ENCODE data around the gene NBAS.
"Not testable (repeated sequence)": the region's sequence is repeated elsewhere in the genome, so short reads cannot be mapped to it uniquely, and the experiment has no call there.

The NBAS gene

GRCh38 chr2:15520346-15520745, 40.8 kb downstream of the NBAS start:
- DNase-seq, result no peak

GRCh38 chr2:15518759-15519158, 42.4 kb downstream of the NBAS start:
- not testable (repeated sequence) for DNase-seq

- DNase-seq, result no peak
Measured at GRCh38 chr2:15517793-15518192, 43.3 kb downstream of the NBAS start.

GRCh38 chr2:15511686-15512085, 49.4 kb downstream of the NBAS start:
- DNase-seq, result no peak

- DNase-seq, result no peak
Measured at GRCh38 chr2:15510552-15510951, 50.6 kb downstream of the NBAS start.

GRCh38 chr2:15510131-15510530, 51.0 kb downstream of the NBAS start:
- DNase-seq, result no peak

GRCh38 chr2:15507697-15508096, 53.4 kb downstream of the NBAS start:
- no peak for DNase-seq

GRCh38 chr2:15507061-15507460, 54.1 kb downstream of the NBAS start:
- DNase-seq, result no peak

- no peak for DNase-seq
Measured at GRCh38 chr2:15506229-15506819, 54.8 kb downstream of the NBAS start.

GRCh38 chr2:15504882-15505663, 56.1 kb downstream of the NBAS start:
- no peak for DNase-seq

GRCh38 chr2:15499251-15499650, 61.9 kb downstream of the NBAS start:
- not testable (repeated sequence) for DNase-seq

GRCh38 chr2:15498554-15498953, 62.6 kb downstream of the NBAS start:
- no peak for DNase-seq

- DNase-seq, result no peak
Measured at GRCh38 chr2:15494877-15495276, 66.3 kb downstream of the NBAS start.

GRCh38 chr2:15492773-15493325, 68.3 kb downstream of the NBAS start:
- no peak for DNase-seq

- no peak for DNase-seq
Measured at GRCh38 chr2:15486770-15487169, 74.4 kb downstream of the NBAS start.

GRCh38 chr2:15485949-15486348, 75.2 kb downstream of the NBAS start:
- no peak for DNase-seq

GRCh38 chr2:15481000-15481399, 80.1 kb downstream of the NBAS start:
- DNase-seq, result no peak

- no peak for DNase-seq
Measured at GRCh38 chr2:15480552-15480951, 80.6 kb downstream of the NBAS start.

GRCh38 chr2:15472876-15473275, 88.3 kb downstream of the NBAS start:
- DNase-seq, result no peak

- DNase-seq, result no peak
Measured at GRCh38 chr2:15472133-15472532, 89.0 kb downstream of the NBAS start.

- DNase-seq, result no peak
Measured at GRCh38 chr2:15471606-15472005, 89.5 kb downstream of the NBAS start.

GRCh38 chr2:15460112-15460620, 101.0 kb downstream of the NBAS start:
- DNase-seq, result no peak

GRCh38 chr2:15458277-15458676, 102.9 kb downstream of the NBAS start:
- DNase-seq, result no peak

GRCh38 chr2:15457868-15458267, 103.3 kb downstream of the NBAS start:
- no peak for DNase-seq

Data from NCI-H1694 (cell line).